ENCODE data around the gene LNX1. TPM values are rescaled to one million over a fixed set of nuclear protein-coding genes. Genes with fewer than 3 reads are reported as not detected.

Gene LNX1
- total and polyA plus RNA-seq, 10 of the 15 experiments (the other 5 are each of a cell fraction or from before 2014, with no cell fraction given), result 0.72 to 1.4 (median 1.0) TPM

- FAIRE-seq (no peak), ATAC-seq (peak; percentile 50; the same call in 2 of the 3 replicates), DNase-seq (ENCODE audit: low read depth, low spot score) (no peak)
- Histone ChIP-seq H3K4me1 (ENCODE audit: control insufficient read depth, insufficient read depth, low read length) (no peaks in the 10 kb centered on the region), H3K9ac (ENCODE audit: control insufficient read depth, insufficient read depth, low read length) (no peak overlapping the region), H3K4me3 (no peak overlapping the region), H4K20me1 (ENCODE audit: control insufficient read depth, insufficient read depth) (no peaks in the 10 kb centered on the region), H3K27me3 (replicated peaks in 1 of 2; ENCODE audit: control insufficient read depth in 2 of 2, insufficient read depth in 2 of 2, low read length in 1 of 2) (no peaks in the 10 kb centered on the region), H3K27ac (ENCODE audit: control insufficient read depth, insufficient read depth) (no peak overlapping the region), H2AFZ (ENCODE audit: control insufficient read depth, low read depth, low read length) (no peak overlapping the region), H3K9me3 (replicated peaks; ENCODE audit: control insufficient read depth, insufficient read depth, low read length) (no peaks in the 10 kb centered on the region), H3K36me3 (ENCODE audit: control insufficient read depth in 2 of 2, insufficient read depth in 2 of 2, low read length in 1 of 2) (no peaks in the 10 kb centered on the region), H3K4me2 (ENCODE audit: control insufficient read depth, insufficient read depth) (no peak overlapping the region), H3K79me2 (ENCODE audit: control insufficient read depth, insufficient read depth, low read length) (no peaks in the 10 kb centered on the region)
- SMC1A ChIA-PET (ENCODE audit: uncharacterized antibody, unreplicated experiment), result interaction anchor here (0.6 to 1.6 kb wide), 3 partner anchors 11 to 496 kb away, joined by 3 to 5 read pairs (median 4); no protein-coding TSS in a partner anchor
- RAD21 ChIA-PET (ENCODE audit: unreplicated experiment), result no interaction called here
- intact Hi-C loops (cut with micrococcal nuclease; ENCODE audit: unreplicated experiment), result no loop called here
- 91% methylated on average over 1 of the region's 1 CpG for WGBS (ENCODE audit: insufficient coverage, insufficient replicate concordance, low lambda C conversion rate, missing lambda C conversion rate)
- CTCF ChIA-PET, result interaction anchor here (1.0 to 3.6 kb wide), 2 partner anchors 11 to 22 kb away, joined by 4 to 14 read pairs; no protein-coding TSS in a partner anchor
- BruUV-seq (replicated peaks), result no TSS peak
- no peak for TF ChIP-seq FOXK2 (IDR thresholded peaks at IDR 0.05)
- TF ChIP-seq ETV6 (conservative IDR thresholded peaks at IDR 0.05 in 1 of 2, IDR thresholded peaks at IDR 0.05 in 1 of 2; ENCODE audit: borderline replicate concordance in 1 of 2, low read depth in 1 of 2), result no peak
- TF ChIP-seq KDM1A (IDR thresholded peaks at IDR 0.05; ENCODE audit: borderline replicate concordance), result no peak
- in situ Hi-C loops (cut with MboI), result no loop called here
- POLR2A ChIA-PET, result no interaction called here
Observed at GRCh38 chr4:53502094-53502493, 89.2 kb downstream of the LNX1 start.

DNA sequence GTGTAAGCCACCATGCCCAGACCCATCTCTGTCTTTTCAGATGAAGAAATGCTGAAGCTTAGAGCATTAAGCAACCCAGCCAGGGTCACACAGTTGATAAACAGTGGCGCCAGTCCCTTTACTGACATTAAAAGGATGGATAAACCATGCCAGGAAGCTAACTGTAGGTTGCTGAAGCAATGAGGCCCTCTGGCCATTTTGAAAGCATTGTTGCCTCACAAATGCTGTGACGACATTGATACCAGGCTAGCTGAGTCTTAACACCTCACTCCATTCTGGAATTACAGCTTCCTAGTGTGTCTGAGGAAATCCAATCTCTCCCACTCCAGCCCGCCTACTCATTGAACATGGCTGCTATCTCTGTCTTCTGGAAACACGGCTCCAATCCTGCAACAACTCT is 89.7 kb downstream of the LNX1 start:
- no peaks in the 10 kb centered on the region for H3K36me3 ChIP-seq (ENCODE audit: control insufficient read depth in 2 of 2, insufficient read depth in 2 of 2, low read length in 1 of 2)
- H3K9ac ChIP-seq (ENCODE audit: control insufficient read depth, insufficient read depth, low read length), result no peak overlapping the region
- no peaks in the 10 kb centered on the region for H3K27me3 ChIP-seq (replicated peaks in 1 of 2; ENCODE audit: control insufficient read depth in 2 of 2, insufficient read depth in 2 of 2, low read length in 1 of 2)
- BruUV-seq (replicated peaks), result no TSS peak
- ATAC-seq (no peak), FAIRE-seq (no peak), DNase-seq (ENCODE audit: low read depth, low spot score) (no peak)
- ChIA-PET RAD21 (ENCODE audit: unreplicated experiment) (no interaction called here), SMC1A (ENCODE audit: uncharacterized antibody, unreplicated experiment) (interaction anchor here (1.3 to 1.6 kb wide), 3 partner anchors 11 to 153 kb away, joined by 3 to 5 read pairs (median 3); no protein-coding TSS in a partner anchor), POLR2A (no interaction called here), CTCF (interaction anchor here (1.0 to 3.6 kb wide), 2 partner anchors 11 to 23 kb away, joined by 4 to 14 read pairs; no protein-coding TSS in a partner anchor)
- no peaks in the 10 kb centered on the region for H4K20me1 ChIP-seq (ENCODE audit: control insufficient read depth, insufficient read depth)
- H3K79me2 ChIP-seq (ENCODE audit: control insufficient read depth, insufficient read depth, low read length), result no peaks in the 10 kb centered on the region
- intact Hi-C loops (cut with micrococcal nuclease; ENCODE audit: unreplicated experiment) (no loop called here), in situ Hi-C loops (cut with MboI) (no loop called here)
- H3K9me3 ChIP-seq (replicated peaks; ENCODE audit: control insufficient read depth, insufficient read depth, low read length), result no peaks in the 10 kb centered on the region
- no peak overlapping the region for H3K4me3 ChIP-seq
- H3K4me1 ChIP-seq (ENCODE audit: control insufficient read depth, insufficient read depth, low read length), result no peaks in the 10 kb centered on the region
- H3K4me2 ChIP-seq (ENCODE audit: control insufficient read depth, insufficient read depth), result no peak overlapping the region
- WGBS (ENCODE audit: insufficient coverage, insufficient replicate concordance, low lambda C conversion rate, missing lambda C conversion rate), result 44% methylated on average over 4 of the region's 4 CpGs
- H3K27ac ChIP-seq (ENCODE audit: control insufficient read depth, insufficient read depth), result no peak overlapping the region
- H2AFZ ChIP-seq (ENCODE audit: control insufficient read depth, low read depth, low read length), result no peak overlapping the region
- no peak for TF ChIP-seq ATF2 (IDR thresholded peaks at IDR 0.05; ENCODE audit: low read length)
- TF ChIP-seq IKZF2 (IDR thresholded peaks at IDR 0.05), result no peak
- TF ChIP-seq, protein P1, sequence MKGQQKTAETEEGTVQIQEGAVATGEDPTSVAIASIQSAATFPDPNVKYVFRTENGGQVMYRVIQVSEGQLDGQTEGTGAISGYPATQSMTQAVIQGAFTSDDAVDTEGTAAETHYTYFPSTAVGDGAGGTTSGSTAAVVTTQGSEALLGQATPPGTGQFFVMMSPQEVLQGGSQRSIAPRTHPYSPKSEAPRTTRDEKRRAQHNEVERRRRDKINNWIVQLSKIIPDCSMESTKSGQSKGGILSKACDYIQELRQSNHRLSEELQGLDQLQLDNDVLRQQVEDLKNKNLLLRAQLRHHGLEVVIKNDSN (IDR thresholded peaks at IDR 0.05; ENCODE audit: borderline replicate concordance, extremely low read length, insufficient read depth, low read depth, low read length), result no peak
- TF ChIP-seq ZBTB4 (CRISPR knock-in tag; IDR thresholded peaks at IDR 0.05), result no peak
- no peak for TF ChIP-seq SUPT20H (IDR thresholded peaks at IDR 0.05; ENCODE audit: borderline replicate concordance, control insufficient read depth, low read depth, low read length)
- TF ChIP-seq CBX5 (IDR thresholded peaks at IDR 0.05; ENCODE audit: low read depth), result no peak
- TF ChIP-seq SMC3 (IDR thresholded peaks at IDR 0.05; ENCODE audit: borderline replicate concordance, low read length), result no peak
- TF ChIP-seq CHD1 (IDR thresholded peaks at IDR 0.05; ENCODE audit: low read depth, low read length), result no peak

Data from GM12878 (cell line).